Lower leg skin (tissue), 4 donors: ENCODE data around the gene ABCA3. TPM values are rescaled to one million over a fixed set of nuclear protein-coding genes. Genes with fewer than 3 reads are reported as not detected.

Experiments used
- DNase-seq, 2 donors: peaks; one replicate each; pipeline ENCODE4 v3.0.0-alpha.2; 2019; ENCODE audit warnings: low spot score in 2 of 2
- H3K4me3 ChIP-seq: fragments of 200-600 bp; sonication (generic); 2 replicates; pipeline ENCODE4 v1.5.1; 2017; ENCODE audit warnings: mild to moderate bottlenecking, low read depth; ENCODE audit not compliant: poor library complexity, severe bottlenecking
- POLR2A ChIP-seq, 2 donors: fragments of 450-650 bp; IDR thresholded peaks; one replicate each; pipeline ENCODE4 v1.6.1; 2016 to 2017; ENCODE audit warnings: antibody characterized with exemption in 2 of 2, mild to moderate bottlenecking in 1 of 2, moderate library complexity in 1 of 2
- WGBS, 2 donors: methylation state at CpG; one replicate each; pipeline ENCODE4 v1.1.5; 2018; 5-methylcytosine and 5-hydroxymethylcytosine counted together
- intact Hi-C: fragments of 100-400 bp; cut with DNase I; formaldehyde crosslinking; loops from one replicate; pipeline ENCODE4 v1.15.0; 2023; ENCODE audit warnings: low total_unique reads
- total RNA-seq, 4 donors: library from RNA; depleted of rRNA; stranded (reverse); fragments of >200 nt; gene quantifications; one replicate each; pipeline ENCODE4 v1.1.0, GENCODE V29; 2016
- TF ChIP-seq, protein P1 (sequence below), 3 donors: fragments of 450-650 bp; IDR thresholded peaks; one replicate each; pipeline ENCODE4 v1.5.1; 2016; ENCODE audit warnings: antibody characterized with exemption in 3 of 3, mild to moderate bottlenecking in 3 of 3, moderate library complexity in 2 of 3

Gene ABCA3
- total RNA-seq, 4 donors from 2014 or later, result 5.4 to 10.3 (median 9.5) TPM

DNA sequence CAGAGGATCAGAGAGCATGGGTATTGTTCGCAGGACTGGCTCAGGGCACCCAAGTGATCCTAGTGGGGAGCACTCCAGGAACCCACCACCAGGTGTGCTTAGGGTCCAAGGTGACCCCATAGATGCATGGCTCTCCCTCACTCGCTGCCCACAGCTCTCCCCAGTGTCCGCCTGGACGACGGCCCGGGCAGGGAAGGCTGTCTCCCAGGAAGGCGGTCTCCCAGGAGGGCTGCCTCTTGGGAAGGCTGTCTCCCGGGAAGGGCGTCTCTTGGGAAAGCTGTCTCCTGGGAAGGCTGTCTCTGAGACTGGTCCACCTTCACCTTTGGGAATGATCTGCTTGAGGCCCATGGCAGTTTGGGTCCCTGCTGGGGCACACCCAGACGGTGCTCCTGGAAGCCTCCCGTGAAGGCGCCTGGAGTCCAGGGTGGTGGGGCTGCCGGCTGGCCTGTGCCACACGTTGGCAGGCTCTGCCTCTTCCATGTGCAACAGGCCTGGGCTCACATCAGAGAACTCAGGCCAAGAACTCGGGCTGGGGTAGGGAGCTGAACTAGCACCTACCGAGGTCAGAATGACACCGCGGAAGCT is 94.1 kb downstream of the ABCA3 start:
- intact Hi-C loops, result no loop called here
- WGBS, 2 donors, result 91% methylated on average over 14 to 18 of the region's 18 CpGs
- DNase-seq, result no peak
- TF ChIP-seq POLR2A (IDR thresholded peaks at IDR 0.05), result no peak
- TF ChIP-seq, protein P1, sequence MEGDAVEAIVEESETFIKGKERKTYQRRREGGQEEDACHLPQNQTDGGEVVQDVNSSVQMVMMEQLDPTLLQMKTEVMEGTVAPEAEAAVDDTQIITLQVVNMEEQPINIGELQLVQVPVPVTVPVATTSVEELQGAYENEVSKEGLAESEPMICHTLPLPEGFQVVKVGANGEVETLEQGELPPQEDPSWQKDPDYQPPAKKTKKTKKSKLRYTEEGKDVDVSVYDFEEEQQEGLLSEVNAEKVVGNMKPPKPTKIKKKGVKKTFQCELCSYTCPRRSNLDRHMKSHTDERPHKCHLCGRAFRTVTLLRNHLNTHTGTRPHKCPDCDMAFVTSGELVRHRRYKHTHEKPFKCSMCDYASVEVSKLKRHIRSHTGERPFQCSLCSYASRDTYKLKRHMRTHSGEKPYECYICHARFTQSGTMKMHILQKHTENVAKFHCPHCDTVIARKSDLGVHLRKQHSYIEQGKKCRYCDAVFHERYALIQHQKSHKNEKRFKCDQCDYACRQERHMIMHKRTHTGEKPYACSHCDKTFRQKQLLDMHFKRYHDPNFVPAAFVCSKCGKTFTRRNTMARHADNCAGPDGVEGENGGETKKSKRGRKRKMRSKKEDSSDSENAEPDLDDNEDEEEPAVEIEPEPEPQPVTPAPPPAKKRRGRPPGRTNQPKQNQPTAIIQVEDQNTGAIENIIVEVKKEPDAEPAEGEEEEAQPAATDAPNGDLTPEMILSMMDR (IDR thresholded peaks at IDR 0.05), result no peak
- H3K4me3 ChIP-seq, result no peak overlapping the region

DNA sequence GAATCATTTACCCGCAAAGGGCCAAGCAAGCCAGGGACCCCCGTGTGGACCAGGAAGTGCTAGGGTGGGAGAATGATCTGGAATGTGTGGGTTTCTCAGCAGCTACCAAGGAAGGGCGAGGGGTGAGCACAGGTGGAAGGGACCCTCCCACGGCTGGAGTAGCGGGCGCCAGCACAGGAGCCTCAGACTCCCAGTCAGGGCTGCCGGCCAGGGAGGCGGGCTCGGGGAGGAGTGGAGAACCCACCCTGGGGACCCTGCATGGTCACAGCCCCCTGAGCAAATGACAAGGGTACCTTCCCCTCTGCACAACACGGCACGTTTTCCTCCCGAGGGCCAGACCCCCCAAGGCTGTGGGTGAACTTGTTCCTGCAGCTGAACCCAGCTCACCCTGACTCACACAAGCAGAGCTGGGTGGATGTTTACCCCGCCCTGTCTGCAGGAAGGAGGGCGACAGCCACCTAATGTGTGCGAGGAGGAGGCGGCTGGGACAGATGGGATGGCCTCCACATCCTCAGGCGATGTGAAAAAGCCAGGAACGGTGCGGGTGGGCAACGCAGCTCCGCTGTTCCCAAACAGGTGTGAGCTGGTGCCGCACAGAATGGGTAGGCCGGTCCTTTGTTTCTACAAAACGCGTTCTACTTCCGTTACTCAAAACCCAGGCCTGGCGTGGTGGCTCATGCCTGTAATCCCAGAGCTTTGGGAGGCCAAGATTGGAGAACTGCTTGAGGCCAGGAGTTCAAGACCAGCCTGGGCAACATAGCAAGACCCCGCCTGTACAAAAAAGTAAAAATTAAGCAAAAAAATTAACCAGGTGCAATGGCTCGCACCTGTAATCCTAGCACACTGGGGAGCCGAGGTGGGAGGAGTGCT is 95.4 kb downstream of the ABCA3 start:
- intact Hi-C loops, result no loop called here
- H3K4me3 ChIP-seq, result no peak overlapping the region
- WGBS, 2 donors, result 93 to 95% methylated on average over 27 to 30 of the region's 30 CpGs
- no peak for DNase-seq
- TF ChIP-seq, protein P1 (IDR thresholded peaks at IDR 0.05), result no peak
- TF ChIP-seq POLR2A (IDR thresholded peaks at IDR 0.05), result no peak

DNA sequence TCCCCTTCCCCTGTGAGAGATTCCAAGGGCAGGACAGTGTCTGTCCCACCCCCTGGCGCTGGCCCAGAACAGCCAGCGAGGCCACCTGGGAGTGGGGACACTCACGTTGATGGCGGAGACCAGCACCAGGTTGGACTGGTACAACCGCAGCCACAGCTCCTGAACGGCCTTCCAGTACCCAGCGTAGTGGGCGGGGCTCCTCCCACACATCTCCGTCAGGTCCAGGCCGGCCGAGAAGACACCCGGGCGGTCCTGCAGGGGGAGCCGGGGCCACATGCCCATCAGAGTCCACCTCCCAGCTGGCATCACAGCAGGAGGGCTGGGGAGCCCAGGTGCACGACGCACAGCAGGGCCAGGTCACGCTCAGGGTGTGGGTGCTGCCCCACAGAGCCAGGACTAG is 96.2 kb downstream of the ABCA3 start:
- TF ChIP-seq, protein P1 (IDR thresholded peaks at IDR 0.05), result no peak
- no peak for TF ChIP-seq POLR2A (IDR thresholded peaks at IDR 0.05)
- WGBS, 2 donors, result 75 to 100% methylated on average over 4 to 15 of the region's 17 CpGs
- no peak overlapping the region for H3K4me3 ChIP-seq
- intact Hi-C loops, result no loop called here
- DNase-seq, result no peak

DNA sequence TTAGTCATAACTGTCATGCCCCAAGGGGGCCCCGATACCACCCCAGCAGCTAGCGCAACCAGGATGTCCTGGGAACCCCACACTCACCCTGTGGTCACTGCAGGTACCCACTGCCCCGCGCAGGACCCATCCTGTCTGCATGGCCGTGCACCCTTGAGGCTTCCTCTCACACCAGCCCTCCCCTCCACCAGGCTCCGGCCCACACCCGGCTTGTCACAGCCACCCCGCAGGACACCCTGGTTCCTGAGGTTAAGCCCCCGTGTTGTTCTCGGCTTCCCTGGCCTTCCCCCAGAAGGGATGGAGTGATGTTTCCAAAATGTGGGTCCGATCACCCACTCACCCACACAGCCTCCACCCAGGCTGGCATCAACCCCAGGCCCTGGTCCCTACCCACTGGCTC is 96.7 kb downstream of the ABCA3 start:
- WGBS, 2 donors, result 97 to 99% methylated on average over 11 of the region's 11 CpGs
- DNase-seq, result no peak
- TF ChIP-seq, protein P1 (IDR thresholded peaks at IDR 0.05), result no peak
- TF ChIP-seq POLR2A (IDR thresholded peaks at IDR 0.05), result no peak
- no peak overlapping the region for H3K4me3 ChIP-seq
- intact Hi-C loops, result no loop called here

DNA sequence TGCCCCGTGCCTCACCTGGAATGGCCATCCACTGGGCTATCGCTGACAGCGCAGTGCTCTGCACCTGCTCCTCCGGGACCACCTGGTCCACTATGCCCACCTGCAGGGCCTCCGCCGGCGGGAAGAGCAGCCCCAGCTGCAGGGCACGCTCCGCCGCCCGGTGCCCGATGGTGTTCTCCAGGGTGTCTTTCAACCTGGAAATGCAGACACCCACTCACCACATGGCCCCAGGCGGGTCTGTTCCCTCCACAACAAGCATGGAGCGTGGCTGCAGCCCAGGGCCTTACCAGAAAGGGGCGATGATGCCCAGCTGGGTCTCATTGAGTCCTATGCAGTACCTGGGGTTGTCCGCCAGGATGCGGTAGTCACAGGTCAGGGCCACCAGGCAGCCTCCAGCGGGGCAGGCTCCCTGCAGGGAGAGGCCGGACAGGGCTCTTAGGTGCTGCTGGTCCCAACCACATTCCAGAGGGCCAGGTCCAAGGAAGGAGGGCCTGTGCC is 97.4 kb downstream of the ABCA3 start:
- H3K4me3 ChIP-seq, result no peak overlapping the region
- DNase-seq, result no peak
- intact Hi-C loops, result no loop called here
- WGBS, 2 donors, result 98% methylated on average over 12 to 14 of the region's 19 CpGs
- TF ChIP-seq POLR2A (IDR thresholded peaks at IDR 0.05), result no peak
- TF ChIP-seq, protein P1 (IDR thresholded peaks at IDR 0.05), result no peak
